ENCODE data around the gene HPN. TPM values are rescaled to one million over a fixed set of nuclear protein-coding genes. Genes with fewer than 3 reads are reported as not detected.
A peak's percentile ranks its signal among the peaks of the same experiment; 100 is the strongest.
"Not testable (repeated sequence)": the region's sequence is repeated elsewhere in the genome, so short reads cannot be mapped to it uniquely, and the experiment has no call there.

The HPN gene
- total RNA-seq, 1 donor from 2014 or later: 0.07 TPM

DNA sequence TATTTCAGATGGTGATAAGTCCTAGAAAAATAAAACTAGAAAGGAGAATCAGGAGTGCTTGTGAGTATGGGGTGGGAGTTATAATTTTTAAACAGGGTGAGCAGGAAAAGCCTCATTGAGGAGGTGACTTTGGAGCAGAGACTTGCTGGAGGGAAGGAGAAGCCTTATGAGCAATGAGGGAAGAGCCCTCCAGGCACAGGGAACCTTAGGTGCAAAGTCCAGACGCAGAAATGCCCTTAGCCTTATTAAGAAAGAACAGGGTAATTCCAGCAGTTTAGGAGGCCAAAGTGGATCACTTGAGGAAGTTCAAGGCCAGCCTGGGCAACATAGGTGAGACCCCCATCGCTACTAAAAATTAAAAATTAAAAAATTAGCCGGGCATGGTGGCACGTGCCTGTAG lies 53.1 kb downstream of the HPN start:
- no peaks in the 10 kb centered on the region for H3K9me3 Mint-ChIP-seq
- no peaks in the 10 kb centered on the region for H3K4me1 Mint-ChIP-seq (ENCODE audit: low read depth)
- H3K4me3 Mint-ChIP-seq (ENCODE audit: low read depth): no peak overlapping the region
- peaks cover 4% of the 10 kb centered on the region for H3K27me3 Mint-ChIP-seq (ENCODE audit: low read depth)
- DNase-seq (ENCODE audit: low spot score): no peak
- H3K36me3 Mint-ChIP-seq (ENCODE audit: low read depth): no peaks in the 10 kb centered on the region
- no peak overlapping the region for H3K27ac Mint-ChIP-seq
- intact Hi-C loops (cut with micrococcal nuclease): no loop called here

GRCh38 chr19:35095667-35096368 lies 54.3 kb downstream of the HPN start:
- no peaks in the 10 kb centered on the region for H3K9me3 Mint-ChIP-seq
- H3K36me3 Mint-ChIP-seq (ENCODE audit: low read depth): no peaks in the 10 kb centered on the region
- intact Hi-C loops (cut with micrococcal nuclease): no loop called here
- no peak overlapping the region for H3K27ac Mint-ChIP-seq
- no peaks in the 10 kb centered on the region for H3K4me1 Mint-ChIP-seq (ENCODE audit: low read depth)
- H3K27me3 Mint-ChIP-seq (ENCODE audit: low read depth): no peaks in the 10 kb centered on the region
- no peak overlapping the region for H3K4me3 Mint-ChIP-seq (ENCODE audit: low read depth)
- no peak for DNase-seq (ENCODE audit: low spot score)

- no peaks in the 10 kb centered on the region for H3K36me3 Mint-ChIP-seq (ENCODE audit: low read depth)
- DNase-seq (ENCODE audit: low spot score): no peak
- H3K27me3 Mint-ChIP-seq (ENCODE audit: low read depth): no peaks in the 10 kb centered on the region
- H3K4me3 Mint-ChIP-seq (ENCODE audit: low read depth): no peak overlapping the region
- no peaks in the 10 kb centered on the region for H3K9me3 Mint-ChIP-seq
- intact Hi-C loops (cut with micrococcal nuclease): no loop called here
- H3K27ac Mint-ChIP-seq: no peak overlapping the region
- no peaks in the 10 kb centered on the region for H3K4me1 Mint-ChIP-seq (ENCODE audit: low read depth)
These were observed 57.0 kb downstream of the HPN start for GRCh38 chr19:35098413-35099049.

GRCh38 chr19:35099155-35099896 lies 57.8 kb downstream of the HPN start:
- H3K27me3 Mint-ChIP-seq (ENCODE audit: low read depth): no peaks in the 10 kb centered on the region
- no peak overlapping the region for H3K4me3 Mint-ChIP-seq (ENCODE audit: low read depth)
- H3K9me3 Mint-ChIP-seq: no peaks in the 10 kb centered on the region
- H3K27ac Mint-ChIP-seq: no peak overlapping the region
- H3K4me1 Mint-ChIP-seq (ENCODE audit: low read depth): no peaks in the 10 kb centered on the region
- H3K36me3 Mint-ChIP-seq (ENCODE audit: low read depth): no peaks in the 10 kb centered on the region
- intact Hi-C loops (cut with micrococcal nuclease): no loop called here
- no peak for DNase-seq (ENCODE audit: low spot score)

GRCh38 chr19:35099897-35100275 lies 58.4 kb downstream of the HPN start:
- intact Hi-C loops (cut with micrococcal nuclease): no loop called here
- no peak for DNase-seq (ENCODE audit: low spot score)
- no peak overlapping the region for H3K27ac Mint-ChIP-seq
- no peaks in the 10 kb centered on the region for H3K9me3 Mint-ChIP-seq
- no peaks in the 10 kb centered on the region for H3K4me1 Mint-ChIP-seq (ENCODE audit: low read depth)
- H3K4me3 Mint-ChIP-seq (ENCODE audit: low read depth): no peak overlapping the region
- no peaks in the 10 kb centered on the region for H3K36me3 Mint-ChIP-seq (ENCODE audit: low read depth)
- no peaks in the 10 kb centered on the region for H3K27me3 Mint-ChIP-seq (ENCODE audit: low read depth)

- Mint-ChIP-seq H3K4me1 (ENCODE audit: low read depth) (no peaks in the 10 kb centered on the region), H3K4me3 (ENCODE audit: low read depth) (no peak overlapping the region), H3K9me3 (no peaks in the 10 kb centered on the region), H3K27ac (no peak overlapping the region), H3K27me3 (ENCODE audit: low read depth) (no peaks in the 10 kb centered on the region), H3K36me3 (ENCODE audit: low read depth) (no peaks in the 10 kb centered on the region)
- no peak for DNase-seq (ENCODE audit: low spot score)
- intact Hi-C loops (cut with micrococcal nuclease): no loop called here
These were observed 59.3 kb downstream of the HPN start for GRCh38 chr19:35100588-35101533.

DNA sequence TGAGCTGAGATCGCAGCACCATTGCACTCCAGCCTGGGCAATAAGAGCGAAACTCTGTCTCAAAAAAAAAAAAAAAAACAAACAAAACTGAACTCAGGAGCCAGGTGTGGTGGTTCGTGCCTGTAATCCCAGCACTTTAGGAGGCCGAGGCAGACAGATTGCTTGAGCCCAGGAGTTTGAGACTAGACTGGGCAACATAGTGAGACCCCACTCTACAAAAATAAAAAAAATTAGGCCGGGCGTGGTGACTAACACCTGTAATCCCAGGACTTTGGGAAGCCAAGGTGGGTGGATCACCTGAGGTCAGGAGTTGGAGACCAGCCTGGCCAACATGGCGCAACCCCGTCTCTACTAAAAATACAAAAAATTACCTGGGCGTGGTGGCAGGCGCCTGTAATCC lies 60.4 kb downstream of the HPN start:
- H3K4me1 Mint-ChIP-seq (ENCODE audit: low read depth); intact Hi-C loops (cut with micrococcal nuclease): not testable (repeated sequence)

DNA sequence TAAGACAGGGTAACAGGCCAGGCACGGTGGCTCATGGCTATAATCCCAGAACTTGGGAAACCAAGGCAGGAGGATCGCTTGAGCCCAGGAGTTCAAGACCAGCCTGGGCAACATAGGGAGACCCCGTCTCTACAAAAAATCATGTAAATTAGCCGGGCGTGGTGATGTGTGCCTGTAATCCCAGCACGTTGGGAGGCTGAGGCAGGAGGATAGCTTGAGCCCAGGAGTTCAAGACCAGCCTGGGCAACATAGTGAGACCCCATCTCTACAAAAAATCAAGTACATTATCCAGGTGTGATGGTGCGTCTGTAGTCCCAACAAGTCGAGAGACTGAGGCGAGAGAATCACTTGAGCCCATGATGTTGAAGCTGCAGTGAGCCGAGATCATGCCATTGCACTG lies 62.1 kb downstream of the HPN start:
- intact Hi-C loops (cut with micrococcal nuclease); H3K27me3 Mint-ChIP-seq (ENCODE audit: low read depth); H3K36me3 Mint-ChIP-seq (ENCODE audit: low read depth); H3K4me3 Mint-ChIP-seq (ENCODE audit: low read depth); H3K9me3 Mint-ChIP-seq; H3K27ac Mint-ChIP-seq; DNase-seq (ENCODE audit: low spot score); H3K4me1 Mint-ChIP-seq (ENCODE audit: low read depth): not testable (repeated sequence)

More for the DNA sequence above, 60.4 kb downstream of the HPN start:
- H3K36me3 Mint-ChIP-seq (ENCODE audit: low read depth); DNase-seq (ENCODE audit: low spot score); H3K9me3 Mint-ChIP-seq; H3K27me3 Mint-ChIP-seq (ENCODE audit: low read depth); H3K4me3 Mint-ChIP-seq (ENCODE audit: low read depth); H3K27ac Mint-ChIP-seq: not testable (repeated sequence)

- no peak overlapping the region for H3K4me3 Mint-ChIP-seq (ENCODE audit: low read depth)
- intact Hi-C loops (cut with micrococcal nuclease): no loop called here
- peaks cover 10% of the 10 kb centered on the region for H3K4me1 Mint-ChIP-seq (ENCODE audit: low read depth)
- no peak for DNase-seq (ENCODE audit: low spot score)
- H3K27me3 Mint-ChIP-seq (ENCODE audit: low read depth): peaks cover 3% of the 10 kb centered on the region
- no peaks in the 10 kb centered on the region for H3K36me3 Mint-ChIP-seq (ENCODE audit: low read depth)
- H3K27ac Mint-ChIP-seq: no peak overlapping the region
- peaks cover 7% of the 10 kb centered on the region for H3K9me3 Mint-ChIP-seq
These were observed 62.8 kb downstream of the HPN start for GRCh38 chr19:35104361-35104760.

GRCh38 chr19:35105047-35105410 lies 63.5 kb downstream of the HPN start:
- Mint-ChIP-seq H3K27me3 (ENCODE audit: low read depth) (peaks cover 3% of the 10 kb centered on the region), H3K27ac (no peak overlapping the region), H3K4me3 (ENCODE audit: low read depth) (no peak overlapping the region), H3K4me1 (ENCODE audit: low read depth) (peaks cover 10% of the 10 kb centered on the region), H3K9me3 (peaks cover 7% of the 10 kb centered on the region), H3K36me3 (ENCODE audit: low read depth) (no peaks in the 10 kb centered on the region)
- intact Hi-C loops (cut with micrococcal nuclease): no loop called here
- no peak for DNase-seq (ENCODE audit: low spot score)

- no peak for DNase-seq (ENCODE audit: low spot score)
- Mint-ChIP-seq H3K4me3 (ENCODE audit: low read depth) (no peak overlapping the region), H3K27ac (peak overlapping the region; percentile 13), H3K4me1 (ENCODE audit: low read depth) (peaks cover 10% of the 10 kb centered on the region), H3K27me3 (ENCODE audit: low read depth) (peaks cover 3% of the 10 kb centered on the region), H3K9me3 (peaks cover 7% of the 10 kb centered on the region), H3K36me3 (ENCODE audit: low read depth) (no peaks in the 10 kb centered on the region)
- intact Hi-C loops (cut with micrococcal nuclease): no loop called here
These were observed 64.1 kb downstream of the HPN start for GRCh38 chr19:35105411-35106290.

DNA sequence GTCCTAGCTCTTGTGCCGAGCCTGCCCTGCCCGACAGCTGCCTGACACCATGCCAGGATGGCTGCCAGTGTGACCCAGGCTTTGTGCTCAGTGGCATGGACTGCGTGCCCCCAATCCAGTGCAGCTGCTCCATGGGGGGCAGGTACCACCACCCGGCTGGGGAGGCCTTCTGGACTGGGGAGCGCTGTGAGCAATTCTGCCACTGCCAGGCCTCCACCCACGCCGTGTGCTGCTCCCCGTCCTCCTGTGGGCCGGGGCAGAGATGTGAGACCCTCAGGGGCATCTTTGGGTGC lies 64.7 kb downstream of the HPN start:
- Mint-ChIP-seq H3K4me1 (ENCODE audit: low read depth) (peaks cover 10% of the 10 kb centered on the region), H3K27ac (peak overlapping the region; percentile 13), H3K9me3 (peaks cover 7% of the 10 kb centered on the region), H3K4me3 (ENCODE audit: low read depth) (no peak overlapping the region), H3K27me3 (ENCODE audit: low read depth) (peaks cover 3% of the 10 kb centered on the region), H3K36me3 (ENCODE audit: low read depth) (no peaks in the 10 kb centered on the region)
- intact Hi-C loops (cut with micrococcal nuclease): no loop called here
- no peak for DNase-seq (ENCODE audit: low spot score)
